Gastroesophageal sphincter (tissue), 3 donors: ENCODE data around the gene CACNB4.

Experiments used
- CTCF ChIP-seq, 4 experiments: fragments of 200-600 bp in 2 of 4; fragments of 450-650 bp in 2 of 4; sonication (generic) in 1 of 4; IDR thresholded peaks; one replicate each; pipeline ENCODE4 v1.5.1; 2017 to 2019; ENCODE audit warnings: antibody characterized with exemption in 4 of 4, mild to moderate bottlenecking in 2 of 4, moderate library complexity in 2 of 4
- EP300 ChIP-seq: sonication (generic); formaldehyde crosslinking; IDR thresholded peaks from one replicate; pipeline ENCODE4 v1.6.1; 2017; ENCODE audit warnings: antibody characterized with exemption, mild to moderate bottlenecking
- POLR2A ChIP-seq, 2 donors: fragments of 450-650 bp; IDR thresholded peaks; one replicate each; pipeline ENCODE4 v1.6.1; 2017; ENCODE audit warnings: antibody characterized with exemption in 2 of 2, mild to moderate bottlenecking in 2 of 2, moderate library complexity in 1 of 2
- POLR2AphosphoS5 ChIP-seq: sonication (generic); formaldehyde crosslinking; IDR thresholded peaks from one replicate; pipeline ENCODE4 v1.6.1; 2017; ENCODE audit warnings: antibody characterized with exemption

GRCh38 chr2:151945186-151945585, 153.7 kb downstream of the CACNB4 start:
- TF ChIP-seq CTCF (IDR thresholded peaks at IDR 0.05) (no peak), POLR2AphosphoS5 (no peak), POLR2A (IDR thresholded peaks at IDR 0.05) (no peak), EP300 (no peak)
